ENCODE measurements around the gene NUDT16L1.
A peak's percentile ranks its signal among the peaks of the same experiment; 100 is the strongest.

The NUDT16L1 gene

DNA sequence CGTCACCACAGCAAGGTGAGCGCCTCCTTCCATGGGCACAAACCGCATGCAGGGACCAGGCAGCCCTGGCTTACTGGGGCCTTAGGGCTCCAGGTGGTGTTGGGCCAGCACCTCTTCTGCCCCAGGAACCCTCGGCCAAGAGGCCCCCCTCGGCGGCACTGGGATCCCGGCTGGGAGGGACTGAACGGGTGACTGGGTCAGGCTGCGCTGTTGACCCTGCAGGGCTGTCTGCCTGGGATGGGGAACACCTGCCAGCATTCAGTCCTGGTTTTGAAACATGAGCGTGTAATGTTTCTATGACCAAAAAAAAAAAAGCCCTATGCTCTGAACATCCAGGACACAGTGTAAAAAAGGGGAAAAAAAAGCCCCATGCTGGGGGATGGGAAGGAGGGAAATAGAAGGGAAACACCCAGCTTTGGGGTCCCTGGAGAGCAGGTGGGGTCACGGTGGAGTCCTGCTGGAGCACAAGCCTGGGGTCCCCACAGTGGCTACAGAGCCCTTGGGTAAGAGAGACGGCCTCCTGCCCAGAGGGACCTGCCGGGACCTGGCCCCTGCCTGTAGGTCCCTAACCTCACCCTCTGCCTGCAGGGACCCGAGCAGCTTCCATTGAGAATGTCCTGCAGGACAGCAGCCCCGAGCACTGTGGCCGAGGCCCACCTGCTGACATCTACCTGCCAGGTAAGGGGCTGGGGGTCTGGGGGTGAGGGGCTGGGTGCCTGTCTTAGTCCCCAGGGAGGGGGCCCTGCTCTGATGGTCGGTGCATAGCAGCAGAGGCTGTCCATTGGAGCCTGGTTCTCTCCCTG lies 9.9 kb upstream of the NUDT16L1 start:
- DNase-seq (ENCODE audit: low read depth in 1 of 2, low spot score in 1 of 2) = no peak
- Histone ChIP-seq H3K4me3 (replicated peaks; ENCODE audit: insufficient read depth, low read length) (peak overlapping the region; percentile 33), H3K27ac (replicated peaks) (peak overlapping the region; percentile 99), H3K27me3 (ENCODE audit: insufficient read depth, poor library complexity, severe bottlenecking) (no peaks in the 10 kb centered on the region)
- TF ChIP-seq SPI1 (IDR thresholded peaks at IDR 0.05; ENCODE audit: borderline replicate concordance, low read depth) = no peak
- no peak for TF ChIP-seq GABPA (IDR thresholded peaks at IDR 0.05; ENCODE audit: low read depth)
- TF ChIP-seq, protein P1, sequence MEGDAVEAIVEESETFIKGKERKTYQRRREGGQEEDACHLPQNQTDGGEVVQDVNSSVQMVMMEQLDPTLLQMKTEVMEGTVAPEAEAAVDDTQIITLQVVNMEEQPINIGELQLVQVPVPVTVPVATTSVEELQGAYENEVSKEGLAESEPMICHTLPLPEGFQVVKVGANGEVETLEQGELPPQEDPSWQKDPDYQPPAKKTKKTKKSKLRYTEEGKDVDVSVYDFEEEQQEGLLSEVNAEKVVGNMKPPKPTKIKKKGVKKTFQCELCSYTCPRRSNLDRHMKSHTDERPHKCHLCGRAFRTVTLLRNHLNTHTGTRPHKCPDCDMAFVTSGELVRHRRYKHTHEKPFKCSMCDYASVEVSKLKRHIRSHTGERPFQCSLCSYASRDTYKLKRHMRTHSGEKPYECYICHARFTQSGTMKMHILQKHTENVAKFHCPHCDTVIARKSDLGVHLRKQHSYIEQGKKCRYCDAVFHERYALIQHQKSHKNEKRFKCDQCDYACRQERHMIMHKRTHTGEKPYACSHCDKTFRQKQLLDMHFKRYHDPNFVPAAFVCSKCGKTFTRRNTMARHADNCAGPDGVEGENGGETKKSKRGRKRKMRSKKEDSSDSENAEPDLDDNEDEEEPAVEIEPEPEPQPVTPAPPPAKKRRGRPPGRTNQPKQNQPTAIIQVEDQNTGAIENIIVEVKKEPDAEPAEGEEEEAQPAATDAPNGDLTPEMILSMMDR (IDR thresholded peaks at IDR 0.05; ENCODE audit: insufficient read depth, low read length) = no peak
- no peak for TF ChIP-seq POLR2AphosphoS5 (IDR thresholded peaks at IDR 0.05; ENCODE audit: low read depth)
- TF ChIP-seq, protein P2, sequence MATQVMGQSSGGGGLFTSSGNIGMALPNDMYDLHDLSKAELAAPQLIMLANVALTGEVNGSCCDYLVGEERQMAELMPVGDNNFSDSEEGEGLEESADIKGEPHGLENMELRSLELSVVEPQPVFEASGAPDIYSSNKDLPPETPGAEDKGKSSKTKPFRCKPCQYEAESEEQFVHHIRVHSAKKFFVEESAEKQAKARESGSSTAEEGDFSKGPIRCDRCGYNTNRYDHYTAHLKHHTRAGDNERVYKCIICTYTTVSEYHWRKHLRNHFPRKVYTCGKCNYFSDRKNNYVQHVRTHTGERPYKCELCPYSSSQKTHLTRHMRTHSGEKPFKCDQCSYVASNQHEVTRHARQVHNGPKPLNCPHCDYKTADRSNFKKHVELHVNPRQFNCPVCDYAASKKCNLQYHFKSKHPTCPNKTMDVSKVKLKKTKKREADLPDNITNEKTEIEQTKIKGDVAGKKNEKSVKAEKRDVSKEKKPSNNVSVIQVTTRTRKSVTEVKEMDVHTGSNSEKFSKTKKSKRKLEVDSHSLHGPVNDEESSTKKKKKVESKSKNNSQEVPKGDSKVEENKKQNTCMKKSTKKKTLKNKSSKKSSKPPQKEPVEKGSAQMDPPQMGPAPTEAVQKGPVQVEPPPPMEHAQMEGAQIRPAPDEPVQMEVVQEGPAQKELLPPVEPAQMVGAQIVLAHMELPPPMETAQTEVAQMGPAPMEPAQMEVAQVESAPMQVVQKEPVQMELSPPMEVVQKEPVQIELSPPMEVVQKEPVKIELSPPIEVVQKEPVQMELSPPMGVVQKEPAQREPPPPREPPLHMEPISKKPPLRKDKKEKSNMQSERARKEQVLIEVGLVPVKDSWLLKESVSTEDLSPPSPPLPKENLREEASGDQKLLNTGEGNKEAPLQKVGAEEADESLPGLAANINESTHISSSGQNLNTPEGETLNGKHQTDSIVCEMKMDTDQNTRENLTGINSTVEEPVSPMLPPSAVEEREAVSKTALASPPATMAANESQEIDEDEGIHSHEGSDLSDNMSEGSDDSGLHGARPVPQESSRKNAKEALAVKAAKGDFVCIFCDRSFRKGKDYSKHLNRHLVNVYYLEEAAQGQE (IDR thresholded peaks at IDR 0.05; ENCODE audit: insufficient replicate concordance, low read depth) = no peak

DNA sequence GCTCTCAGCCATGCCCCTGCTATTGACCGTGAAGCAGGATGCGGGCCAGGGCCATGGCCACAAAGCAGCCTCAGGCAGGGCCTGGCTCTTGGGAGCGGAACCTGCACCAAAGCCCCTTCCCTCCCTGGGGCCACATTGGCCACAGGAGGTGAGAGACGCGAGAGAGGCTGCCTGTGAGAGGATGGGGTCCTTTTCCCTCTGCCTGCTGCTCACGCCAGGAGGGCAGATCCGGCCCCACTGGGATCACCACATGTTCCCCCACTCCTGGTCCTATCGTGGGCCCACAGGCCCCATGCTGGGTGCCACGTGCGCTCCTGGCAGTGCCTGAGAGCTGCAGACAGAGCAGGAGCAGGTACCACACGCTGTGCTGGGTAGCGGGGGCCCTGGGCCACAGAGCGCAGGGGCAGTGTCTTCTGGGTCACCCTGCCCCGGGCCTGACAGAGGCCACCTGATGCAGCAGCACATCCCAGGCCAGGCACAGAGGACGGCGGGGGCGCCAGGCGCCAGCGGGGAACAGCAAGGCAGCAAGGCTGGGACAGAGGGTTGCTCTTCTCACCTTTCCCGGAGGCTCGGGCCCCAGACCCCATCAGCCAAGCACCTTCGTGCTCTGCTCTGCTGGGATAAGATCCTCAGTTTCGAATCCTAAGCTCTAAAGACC lies 9.2 kb upstream of the NUDT16L1 start:
- Histone ChIP-seq H3K27me3 (ENCODE audit: insufficient read depth, poor library complexity, severe bottlenecking) (no peaks in the 10 kb centered on the region), H3K4me3 (replicated peaks; ENCODE audit: insufficient read depth, low read length) (no peak overlapping the region), H3K27ac (replicated peaks) (peak overlapping the region; percentile 53)
- no peak for DNase-seq (ENCODE audit: low read depth in 1 of 2, low spot score in 1 of 2)
- no peak for TF ChIP-seq SPI1 (IDR thresholded peaks at IDR 0.05; ENCODE audit: borderline replicate concordance, low read depth)
- TF ChIP-seq, protein P1 (IDR thresholded peaks at IDR 0.05; ENCODE audit: insufficient read depth, low read length) = no peak

DNA sequence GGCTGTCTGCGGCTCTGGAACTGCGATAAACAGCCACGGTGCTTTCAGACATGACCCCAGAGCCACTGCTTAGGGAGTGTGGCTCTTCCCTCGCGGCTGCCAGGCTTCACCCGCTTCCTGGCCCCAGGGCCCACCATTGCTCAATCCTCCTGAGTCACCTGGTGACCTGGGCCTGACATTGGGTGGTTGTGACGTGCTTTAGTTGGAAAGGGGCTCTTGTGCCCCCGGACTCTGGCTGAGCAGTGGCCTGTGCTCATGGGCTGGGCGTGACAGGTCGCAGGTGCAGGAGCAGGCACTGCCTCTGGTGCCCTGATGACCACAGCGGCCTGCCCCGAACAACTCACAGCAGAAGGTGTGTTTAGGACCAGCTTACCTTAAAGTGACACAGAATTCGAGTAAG lies 8.6 kb upstream of the NUDT16L1 start:
- no peak for TF ChIP-seq GABPA (IDR thresholded peaks at IDR 0.05; ENCODE audit: low read depth)
- TF ChIP-seq, protein P2 (IDR thresholded peaks at IDR 0.05; ENCODE audit: insufficient replicate concordance, low read depth) = no peak
- TF ChIP-seq, protein P1 (IDR thresholded peaks at IDR 0.05; ENCODE audit: insufficient read depth, low read length) = no peak
- TF ChIP-seq SPI1 (IDR thresholded peaks at IDR 0.05; ENCODE audit: borderline replicate concordance, low read depth) = no peak
- TF ChIP-seq POLR2AphosphoS5 (IDR thresholded peaks at IDR 0.05; ENCODE audit: low read depth) = no peak
- H3K4me3 ChIP-seq (replicated peaks; ENCODE audit: insufficient read depth, low read length) = no peak overlapping the region
- no peak for DNase-seq (ENCODE audit: low read depth in 1 of 2, low spot score in 1 of 2)
- H3K27ac ChIP-seq (replicated peaks) = peak overlapping the region; percentile 53
- H3K27me3 ChIP-seq (ENCODE audit: insufficient read depth, poor library complexity, severe bottlenecking) = no peaks in the 10 kb centered on the region
